GM23338 (cell line): ENCODE data around the gene VPS13A. TPM values are rescaled to one million over a fixed set of nuclear protein-coding genes. Genes with fewer than 3 reads are reported as not detected.

Experiments used
- ATAC-seq: fragments of 200-7000 bp; cut with Tn5 transposase; 3 replicates; pipeline ENCODE4 v1.9.1; 2020
- DNase-seq: peaks from one replicate; pipeline ENCODE4 v3.0.0-alpha.2; 2015; ENCODE audit warnings: low spot score
- H2AFZ ChIP-seq: fragments of 200-600 bp; sonication (generic); 2 replicates; pipeline ENCODE4 v1.8.0; 2016; ENCODE audit warnings: antibody characterized with exemption, mild to moderate bottlenecking, moderate library complexity
- H3F3A ChIP-seq: fragments of 200-600 bp; sonication (generic); replicated peaks from 2 replicates; pipeline ENCODE4 v1.8.0; 2017; ENCODE audit warnings: antibody characterized with exemption, mixed run types, low read depth
- H3K27ac ChIP-seq: fragments of 200-600 bp; sonication (generic); 2 replicates; pipeline ENCODE4 v1.6.1; 2016; ENCODE audit warnings: low read depth
- H3K27me3 ChIP-seq: fragments of 200-600 bp; sonication (generic); 2 replicates; pipeline ENCODE4 v1.8.0; 2016; ENCODE audit warnings: mild to moderate bottlenecking, mixed run types, moderate library complexity; ENCODE audit not compliant: insufficient read depth
- H3K36me3 ChIP-seq: fragments of 200-600 bp; sonication (generic); 2 replicates; pipeline ENCODE4 v1.8.0; 2016; ENCODE audit warnings: mild to moderate bottlenecking; ENCODE audit not compliant: insufficient read depth
- H3K4me1 ChIP-seq: fragments of 200-600 bp; sonication (generic); 2 replicates; pipeline ENCODE4 v1.8.0; 2016; ENCODE audit warnings: mild to moderate bottlenecking, moderate library complexity; ENCODE audit not compliant: insufficient read depth
- H3K4me2 ChIP-seq: fragments of 200-600 bp; sonication (generic); 2 replicates; pipeline ENCODE4 v1.7.1; 2017; ENCODE audit warnings: mixed run types
- H3K4me3 ChIP-seq: fragments of 200-600 bp; sonication (generic); 2 replicates; pipeline ENCODE4 v1.6.1; 2016; ENCODE audit warnings: mixed run types
- H3K79me2 ChIP-seq: fragments of 200-600 bp; sonication (generic); replicated peaks from 2 replicates; pipeline ENCODE4 v1.8.0; 2017; ENCODE audit warnings: mild to moderate bottlenecking; ENCODE audit not compliant: insufficient read depth
- H3K9me2 ChIP-seq: fragments of 200-600 bp; sonication (generic); 2 replicates; pipeline ENCODE4 v1.8.0; 2017; ENCODE audit not compliant: insufficient read depth
- H4K20me1 ChIP-seq: fragments of 200-600 bp; sonication (generic); replicated peaks from 2 replicates; pipeline ENCODE4 v1.8.0; 2017; ENCODE audit warnings: mild to moderate bottlenecking; ENCODE audit not compliant: insufficient read depth
- H3K27ac Mint-ChIP-seq: 2 replicates; pipeline ENCODE4 v1.8.0; 2020; ENCODE audit warnings: inconsistent platforms, mild to moderate bottlenecking, moderate library complexity, mixed read lengths
- H3K27me3 Mint-ChIP-seq: 3 replicates; pipeline ENCODE4 v1.8.0; 2022; ENCODE audit warnings: low read depth, mild to moderate bottlenecking, moderate library complexity, mixed read lengths, inconsistent platforms; ENCODE audit not compliant: insufficient read depth, poor library complexity
- H3K36me3 Mint-ChIP-seq: 3 replicates; pipeline ENCODE4 v1.8.0; 2021; ENCODE audit warnings: low read depth, mild to moderate bottlenecking, inconsistent platforms, moderate library complexity, mixed read lengths
- H3K4me1 Mint-ChIP-seq: 3 replicates; pipeline ENCODE4 v1.8.0; 2020; ENCODE audit warnings: mild to moderate bottlenecking, inconsistent platforms, mixed read lengths
- H3K4me3 Mint-ChIP-seq: 3 replicates; pipeline ENCODE4 v1.8.0; 2021; ENCODE audit warnings: moderate library complexity, mild to moderate bottlenecking, inconsistent platforms, mixed read lengths
- H3K9me3 Mint-ChIP-seq: 3 replicates; pipeline ENCODE4 v1.8.0; 2020; ENCODE audit warnings: moderate library complexity, mild to moderate bottlenecking, inconsistent platforms, mixed read lengths
- CREB1 ChIP-seq: fragments of 250-450 bp; sonication (Bioruptor Pico); IDR thresholded peaks from 2 replicates; pipeline ENCODE4 v1.5.0; 2020; ENCODE audit warnings: low read depth, mild to moderate bottlenecking, moderate library complexity
- EZH2phosphoT487 ChIP-seq: fragments of 200-600 bp; sonication (generic); IDR thresholded peaks from one replicate; pipeline ENCODE4 v1.8.1; 2018; ENCODE audit warnings: antibody characterized with exemption; ENCODE audit not compliant: unreplicated experiment
- JUNB ChIP-seq: IDR thresholded peaks from one replicate; pipeline ENCODE4 v1.6.1; 2016; ENCODE audit warnings: antibody characterized with exemption; ENCODE audit not compliant: unreplicated experiment
- STAT1 ChIP-seq: IDR thresholded peaks from one replicate; pipeline ENCODE4 v1.6.1; 2016; ENCODE audit warnings: antibody characterized with exemption; ENCODE audit not compliant: unreplicated experiment
- polyA plus RNA-seq: library from polyadenylated mRNA; unstranded; fragments of >200 nt; fragmentation: Nextera tagmentation; extraction: Ambion mirVana; gene quantifications from 2 replicates; pipeline ENCODE4 v1.2.1, GENCODE V29; 2016
- total RNA-seq: library from RNA; depleted of rRNA; stranded (reverse); fragments of >200 nt; shearing (Covaris generic); gene quantifications from 2 replicates; pipeline ENCODE4 v1.2.3, GENCODE V29; 2014
- TF ChIP-seq, protein P1 (sequence below), 2 experiments: fragments of 200-600 bp in 1 of 2; sonication (generic) in 1 of 2; conservative IDR thresholded peaks; 2 replicates each; pipeline versions ENCODE4 v1.5.1 to v1.6.1; 2016 to 2017; ENCODE audit warnings: antibody characterized with exemption in 2 of 2, low read depth in 2 of 2, mild to moderate bottlenecking in 2 of 2, moderate library complexity in 1 of 2
- TF ChIP-seq, protein P2 (sequence below): IDR thresholded peaks from 2 replicates; pipeline ENCODE4 v1.6.1; 2016; ENCODE audit warnings: antibody characterized with exemption
- TF ChIP-seq, protein P3 (sequence below): fragments of 250-450 bp; sonication (Bioruptor Pico); IDR thresholded peaks from 2 replicates; pipeline ENCODE4 v1.5.0; 2020; ENCODE audit warnings: mild to moderate bottlenecking, moderate library complexity

Gene VPS13A
- total and polyA plus RNA-seq, 2 experiments from 2014 or later: 45.9 to 68.1 TPM

DNA sequence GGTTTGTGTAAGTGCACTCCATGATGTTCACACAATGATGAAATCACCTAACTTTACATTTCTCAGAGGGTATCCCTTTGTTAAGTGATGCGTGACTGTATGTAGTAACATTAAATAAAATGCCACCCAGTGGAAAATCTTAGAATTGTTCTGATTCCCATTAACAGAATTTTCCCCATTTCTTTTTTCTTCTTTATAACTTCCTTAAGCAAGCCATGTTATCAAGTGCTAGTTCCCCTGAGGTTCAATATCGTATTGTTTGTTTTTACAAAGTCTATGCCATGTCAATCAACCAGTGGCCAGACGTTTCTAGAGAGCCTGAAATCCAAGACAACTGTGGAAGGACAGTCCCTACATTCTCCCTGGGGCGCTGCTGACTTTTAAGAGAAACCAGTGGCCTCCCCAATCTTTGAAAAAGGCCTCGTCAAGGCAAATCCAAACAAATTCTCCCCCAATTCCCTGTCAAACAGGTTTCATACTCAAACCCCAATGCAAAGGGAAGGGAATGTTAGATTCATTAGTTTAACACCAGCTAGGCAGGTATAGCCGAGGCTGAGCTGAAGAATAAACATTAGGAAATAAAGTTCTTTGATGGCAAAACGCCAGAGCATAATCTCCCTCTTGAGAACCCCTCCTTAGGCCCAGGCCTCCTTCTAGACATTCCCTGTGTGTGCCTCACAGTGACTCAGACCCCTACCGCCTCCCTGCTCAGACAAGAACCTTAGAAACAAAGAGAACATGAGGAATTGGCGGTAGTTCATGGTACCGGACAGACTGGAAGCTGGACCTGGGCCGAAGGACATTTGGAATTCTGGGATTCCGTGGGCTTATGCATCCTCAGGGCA lies 272.1 kb downstream of the VPS13A start:
- H3K36me3 ChIP-seq: no peaks in the 10 kb centered on the region
- TF ChIP-seq JUNB: no peak
- TF ChIP-seq, protein P1, sequence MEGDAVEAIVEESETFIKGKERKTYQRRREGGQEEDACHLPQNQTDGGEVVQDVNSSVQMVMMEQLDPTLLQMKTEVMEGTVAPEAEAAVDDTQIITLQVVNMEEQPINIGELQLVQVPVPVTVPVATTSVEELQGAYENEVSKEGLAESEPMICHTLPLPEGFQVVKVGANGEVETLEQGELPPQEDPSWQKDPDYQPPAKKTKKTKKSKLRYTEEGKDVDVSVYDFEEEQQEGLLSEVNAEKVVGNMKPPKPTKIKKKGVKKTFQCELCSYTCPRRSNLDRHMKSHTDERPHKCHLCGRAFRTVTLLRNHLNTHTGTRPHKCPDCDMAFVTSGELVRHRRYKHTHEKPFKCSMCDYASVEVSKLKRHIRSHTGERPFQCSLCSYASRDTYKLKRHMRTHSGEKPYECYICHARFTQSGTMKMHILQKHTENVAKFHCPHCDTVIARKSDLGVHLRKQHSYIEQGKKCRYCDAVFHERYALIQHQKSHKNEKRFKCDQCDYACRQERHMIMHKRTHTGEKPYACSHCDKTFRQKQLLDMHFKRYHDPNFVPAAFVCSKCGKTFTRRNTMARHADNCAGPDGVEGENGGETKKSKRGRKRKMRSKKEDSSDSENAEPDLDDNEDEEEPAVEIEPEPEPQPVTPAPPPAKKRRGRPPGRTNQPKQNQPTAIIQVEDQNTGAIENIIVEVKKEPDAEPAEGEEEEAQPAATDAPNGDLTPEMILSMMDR (conservative IDR thresholded peaks at IDR 0.05; ENCODE audit: low read depth in 2 of 2): peak in 1 of 2 experiments; percentile 20; a peak in 1 of 4 replicates
- no peaks in the 10 kb centered on the region for H3K79me2 ChIP-seq
- no peaks in the 10 kb centered on the region for H3K27me3 ChIP-seq
- H3K4me2 ChIP-seq: no peak overlapping the region
- no peak overlapping the region for H3K27ac ChIP-seq
- H3K36me3 Mint-ChIP-seq: peaks cover 6% of the 10 kb centered on the region; the same call in 2 of the 3 replicates
- H3K4me1 ChIP-seq: peaks cover 3% of the 10 kb centered on the region; the same call in 1 of the 2 replicates
- H3K4me3 ChIP-seq: no peak overlapping the region
- ATAC-seq: no peak
- H3K27me3 Mint-ChIP-seq: no peaks in the 10 kb centered on the region
- DNase-seq: no peak
- H3K4me1 Mint-ChIP-seq: no peaks in the 10 kb centered on the region; the same call in 2 of the 3 replicates
- H3K4me3 Mint-ChIP-seq: no peak overlapping the region
- H4K20me1 ChIP-seq: no peaks in the 10 kb centered on the region
- H2AFZ ChIP-seq: no peak overlapping the region
- H3K27ac Mint-ChIP-seq: no peak overlapping the region
- H3K9me2 ChIP-seq: peaks cover 6% of the 10 kb centered on the region
- H3F3A ChIP-seq: no peaks in the 10 kb centered on the region
- peaks cover 13% of the 10 kb centered on the region for H3K9me3 Mint-ChIP-seq

DNA sequence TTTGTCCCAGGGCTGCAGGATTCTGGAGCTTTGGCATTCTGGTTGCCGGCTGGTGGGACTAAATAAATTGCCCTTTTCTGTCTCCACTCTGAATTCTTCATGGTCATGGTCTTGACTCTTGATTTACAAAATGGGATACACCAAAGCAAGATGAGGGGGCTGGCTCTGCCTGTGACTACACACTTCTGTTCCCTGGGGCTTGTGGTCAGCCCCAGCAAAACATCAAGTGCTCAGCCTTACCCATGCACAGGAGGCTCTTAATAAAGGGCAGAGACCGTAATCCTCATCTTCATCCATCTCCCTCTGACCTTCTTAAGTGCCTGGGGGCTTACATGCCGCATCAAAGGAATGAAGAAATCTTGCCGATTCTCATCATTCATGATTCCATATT lies 272.7 kb downstream of the VPS13A start:
- Histone ChIP-seq H3K79me2 (no peaks in the 10 kb centered on the region), H3K36me3 (no peaks in the 10 kb centered on the region), H3K27ac (no peak overlapping the region), H3K4me2 (no peak overlapping the region), H3K4me1 (peaks cover 8% of the 10 kb centered on the region; the same call in 1 of the 2 replicates), H3K4me3 (no peak overlapping the region), H3F3A (no peaks in the 10 kb centered on the region), H3K9me2 (peaks cover 6% of the 10 kb centered on the region), H4K20me1 (no peaks in the 10 kb centered on the region), H2AFZ (no peak overlapping the region), H3K27me3 (no peaks in the 10 kb centered on the region)
- ATAC-seq: no peak
- Mint-ChIP-seq H3K36me3 (peaks cover 12% of the 10 kb centered on the region; the same call in 2 of the 3 replicates), H3K27ac (no peak overlapping the region), H3K4me3 (no peak overlapping the region), H3K9me3 (peaks cover 13% of the 10 kb centered on the region), H3K27me3 (no peaks in the 10 kb centered on the region), H3K4me1 (peaks cover 2% of the 10 kb centered on the region; the same call in 1 of the 3 replicates)
- TF ChIP-seq, protein P2, sequence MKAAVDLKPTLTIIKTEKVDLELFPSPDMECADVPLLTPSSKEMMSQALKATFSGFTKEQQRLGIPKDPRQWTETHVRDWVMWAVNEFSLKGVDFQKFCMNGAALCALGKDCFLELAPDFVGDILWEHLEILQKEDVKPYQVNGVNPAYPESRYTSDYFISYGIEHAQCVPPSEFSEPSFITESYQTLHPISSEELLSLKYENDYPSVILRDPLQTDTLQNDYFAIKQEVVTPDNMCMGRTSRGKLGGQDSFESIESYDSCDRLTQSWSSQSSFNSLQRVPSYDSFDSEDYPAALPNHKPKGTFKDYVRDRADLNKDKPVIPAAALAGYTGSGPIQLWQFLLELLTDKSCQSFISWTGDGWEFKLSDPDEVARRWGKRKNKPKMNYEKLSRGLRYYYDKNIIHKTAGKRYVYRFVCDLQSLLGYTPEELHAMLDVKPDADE: no peak
- TF ChIP-seq CREB1 (CRISPR knock-in tag): no peak
- TF ChIP-seq, protein P3, sequence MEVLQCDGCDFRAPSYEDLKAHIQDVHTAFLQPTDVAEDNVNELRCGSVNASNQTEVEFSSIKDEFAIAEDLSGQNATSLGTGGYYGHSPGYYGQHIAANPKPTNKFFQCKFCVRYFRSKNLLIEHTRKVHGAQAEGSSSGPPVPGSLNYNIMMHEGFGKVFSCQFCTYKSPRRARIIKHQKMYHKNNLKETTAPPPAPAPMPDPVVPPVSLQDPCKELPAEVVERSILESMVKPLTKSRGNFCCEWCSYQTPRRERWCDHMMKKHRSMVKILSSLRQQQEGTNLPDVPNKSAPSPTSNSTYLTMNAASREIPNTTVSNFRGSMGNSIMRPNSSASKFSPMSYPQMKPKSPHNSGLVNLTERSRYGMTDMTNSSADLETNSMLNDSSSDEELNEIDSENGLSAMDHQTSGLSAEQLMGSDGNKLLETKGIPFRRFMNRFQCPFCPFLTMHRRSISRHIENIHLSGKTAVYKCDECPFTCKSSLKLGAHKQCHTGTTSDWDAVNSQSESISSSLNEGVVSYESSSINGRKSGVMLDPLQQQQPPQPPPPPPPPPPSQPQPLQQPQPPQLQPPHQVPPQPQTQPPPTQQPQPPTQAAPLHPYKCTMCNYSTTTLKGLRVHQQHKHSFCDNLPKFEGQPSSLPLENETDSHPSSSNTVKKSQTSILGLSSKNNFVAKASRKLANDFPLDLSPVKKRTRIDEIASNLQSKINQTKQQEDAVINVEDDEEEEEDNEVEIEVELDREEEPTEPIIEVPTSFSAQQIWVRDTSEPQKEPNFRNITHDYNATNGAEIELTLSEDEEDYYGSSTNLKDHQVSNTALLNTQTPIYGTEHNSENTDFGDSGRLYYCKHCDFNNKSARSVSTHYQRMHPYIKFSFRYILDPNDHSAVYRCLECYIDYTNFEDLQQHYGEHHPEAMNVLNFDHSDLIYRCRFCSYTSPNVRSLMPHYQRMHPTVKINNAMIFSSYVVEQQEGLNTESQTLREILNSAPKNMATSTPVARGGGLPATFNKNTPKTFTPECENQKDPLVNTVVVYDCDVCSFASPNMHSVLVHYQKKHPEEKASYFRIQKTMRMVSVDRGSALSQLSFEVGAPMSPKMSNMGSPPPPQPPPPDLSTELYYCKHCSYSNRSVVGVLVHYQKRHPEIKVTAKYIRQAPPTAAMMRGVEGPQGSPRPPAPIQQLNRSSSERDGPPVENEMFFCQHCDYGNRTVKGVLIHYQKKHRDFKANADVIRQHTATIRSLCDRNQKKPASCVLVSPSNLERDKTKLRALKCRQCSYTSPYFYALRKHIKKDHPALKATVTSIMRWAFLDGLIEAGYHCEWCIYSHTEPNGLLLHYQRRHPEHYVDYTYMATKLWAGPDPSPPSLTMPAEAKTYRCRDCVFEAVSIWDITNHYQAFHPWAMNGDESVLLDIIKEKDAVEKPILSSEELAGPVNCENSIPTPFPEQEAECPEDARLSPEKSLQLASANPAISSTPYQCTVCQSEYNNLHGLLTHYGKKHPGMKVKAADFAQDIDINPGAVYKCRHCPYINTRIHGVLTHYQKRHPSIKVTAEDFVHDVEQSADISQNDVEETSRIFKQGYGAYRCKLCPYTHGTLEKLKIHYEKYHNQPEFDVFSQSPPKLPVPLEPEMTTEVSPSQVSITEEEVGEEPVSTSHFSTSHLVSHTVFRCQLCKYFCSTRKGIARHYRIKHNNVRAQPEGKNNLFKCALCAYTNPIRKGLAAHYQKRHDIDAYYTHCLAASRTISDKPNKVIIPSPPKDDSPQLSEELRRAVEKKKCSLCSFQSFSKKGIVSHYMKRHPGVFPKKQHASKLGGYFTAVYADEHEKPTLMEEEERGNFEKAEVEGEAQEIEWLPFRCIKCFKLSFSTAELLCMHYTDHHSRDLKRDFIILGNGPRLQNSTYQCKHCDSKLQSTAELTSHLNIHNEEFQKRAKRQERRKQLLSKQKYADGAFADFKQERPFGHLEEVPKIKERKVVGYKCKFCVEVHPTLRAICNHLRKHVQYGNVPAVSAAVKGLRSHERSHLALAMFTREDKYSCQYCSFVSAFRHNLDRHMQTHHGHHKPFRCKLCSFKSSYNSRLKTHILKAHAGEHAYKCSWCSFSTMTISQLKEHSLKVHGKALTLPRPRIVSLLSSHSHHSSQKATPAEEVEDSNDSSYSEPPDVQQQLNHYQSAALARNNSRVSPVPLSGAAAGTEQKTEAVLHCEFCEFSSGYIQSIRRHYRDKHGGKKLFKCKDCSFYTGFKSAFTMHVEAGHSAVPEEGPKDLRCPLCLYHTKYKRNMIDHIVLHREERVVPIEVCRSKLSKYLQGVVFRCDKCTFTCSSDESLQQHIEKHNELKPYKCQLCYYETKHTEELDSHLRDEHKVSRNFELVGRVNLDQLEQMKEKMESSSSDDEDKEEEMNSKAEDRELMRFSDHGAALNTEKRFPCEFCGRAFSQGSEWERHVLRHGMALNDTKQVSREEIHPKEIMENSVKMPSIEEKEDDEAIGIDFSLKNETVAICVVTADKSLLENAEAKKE: no peak
- TF ChIP-seq EZH2phosphoT487: no peak
- no peak for TF ChIP-seq STAT1
- no peak for DNase-seq
